MM.1S (cell line): ENCODE data around the gene DIP2C.

Experiments
- DNase-seq: peaks from one replicate; pipeline ENCODE4 v3.0.0-alpha.2; 2015
- H2AFZ ChIP-seq: fragments of 300-600 bp; sonication (generic); 2 replicates; pipeline ENCODE4 v1.6.0; 2016; ENCODE audit warnings: antibody characterized with exemption, low read length
- H3F3A ChIP-seq: fragments of 300-600 bp; sonication (generic); 2 replicates; pipeline ENCODE4 v1.6.1; 2016; ENCODE audit warnings: mild to moderate bottlenecking, antibody characterized with exemption, low read length, moderate library complexity, mixed read lengths; ENCODE audit not compliant: insufficient read depth
- H3K27ac ChIP-seq: fragments of 300-600 bp; sonication (generic); 2 replicates; pipeline ENCODE4 v1.5.1; 2016; ENCODE audit warnings: mild to moderate bottlenecking, low read length
- H3K27me3 ChIP-seq: fragments of 300-600 bp; sonication (generic); replicated peaks from 2 replicates; pipeline ENCODE4 v1.6.0; 2016; ENCODE audit warnings: low read length; ENCODE audit not compliant: insufficient read depth
- H3K36me3 ChIP-seq: fragments of 300-600 bp; sonication (generic); replicated peaks from 2 replicates; pipeline ENCODE4 v1.6.1; 2016; ENCODE audit warnings: mild to moderate bottlenecking, low read length, mixed read lengths; ENCODE audit not compliant: insufficient read depth
- H3K4me1 ChIP-seq: fragments of 300-600 bp; sonication (generic); 2 replicates; pipeline ENCODE4 v1.6.1; 2016; ENCODE audit warnings: low read length, mixed read lengths
- H3K4me2 ChIP-seq: fragments of 300-600 bp; sonication (generic); 2 replicates; pipeline ENCODE4 v1.6.0; 2016; ENCODE audit warnings: low read depth, low read length
- H3K4me3 ChIP-seq: fragments of 300-600 bp; sonication (generic); 2 replicates; pipeline ENCODE4 v1.5.1; 2016; ENCODE audit warnings: low read length, mixed read lengths
- H3K79me2 ChIP-seq: fragments of 300-600 bp; sonication (generic); 2 replicates; pipeline ENCODE4 v1.6.1; 2016; ENCODE audit warnings: mixed run types, low read length, mixed read lengths
- H3K9ac ChIP-seq: fragments of 300-600 bp; sonication (generic); 2 replicates; pipeline ENCODE4 v1.6.1; 2016; ENCODE audit warnings: low read length, mixed read lengths
- H3K9me2 ChIP-seq: fragments of 300-600 bp; sonication (generic); replicated peaks from 2 replicates; pipeline ENCODE4 v1.6.1; 2016; ENCODE audit warnings: mild to moderate bottlenecking, low read length, mixed read lengths; ENCODE audit not compliant: insufficient read depth
- H3K9me3 ChIP-seq: fragments of 300-600 bp; sonication (generic); replicated peaks from 2 replicates; pipeline ENCODE4 v1.6.1; 2016; ENCODE audit warnings: mild to moderate bottlenecking, low read length, mixed read lengths; ENCODE audit not compliant: insufficient read depth
- H4K20me1 ChIP-seq: fragments of 300-600 bp; sonication (generic); 2 replicates; pipeline ENCODE4 v1.6.1; 2016; ENCODE audit warnings: mild to moderate bottlenecking, low read length, moderate library complexity, mixed read lengths; ENCODE audit not compliant: insufficient read depth
- CTCF ChIP-seq: fragments of 300-600 bp; sonication (generic); IDR thresholded peaks from 2 replicates; pipeline ENCODE4 v1.5.1; 2016; ENCODE audit warnings: antibody characterized with exemption, low read length, mixed read lengths
- EZH2 ChIP-seq: fragments of 300-600 bp; sonication (generic); optimal IDR thresholded peaks from 2 replicates; pipeline ENCODE3; 2017; ENCODE audit warnings: low read depth, mild to moderate bottlenecking, antibody characterized with exemption, low read length, mixed read lengths
- EZH2phosphoT487 ChIP-seq: fragments of 300-600 bp; sonication (generic); IDR thresholded peaks from 2 replicates; pipeline ENCODE4 v1.6.1; 2018; ENCODE audit warnings: antibody characterized with exemption, low read length

The DIP2C gene

GRCh38 chr10:239109-239508 lies 450.4 kb downstream of the DIP2C start:
- H3K36me3 ChIP-seq = peaks cover 5% of the 10 kb centered on the region; the same call in 1 of the 2 replicates

GRCh38 chr10:235915-236314 lies 453.6 kb downstream of the DIP2C start:
- H3K79me2 ChIP-seq = no peaks in the 10 kb centered on the region
- no peak overlapping the region for H2AFZ ChIP-seq
- no peak overlapping the region for H3K4me3 ChIP-seq
- H3K4me1 ChIP-seq = no peaks in the 10 kb centered on the region
- peaks cover 5% of the 10 kb centered on the region; the same call in 1 of the 2 replicates for H3K36me3 ChIP-seq
- no peak overlapping the region for H3K27ac ChIP-seq
- H3K27me3 ChIP-seq = no peaks in the 10 kb centered on the region
- no peaks in the 10 kb centered on the region for H3K9me3 ChIP-seq
- no peak for DNase-seq
- no peaks in the 10 kb centered on the region for H3F3A ChIP-seq
- TF ChIP-seq CTCF (no peak), EZH2 (no peak), EZH2phosphoT487 (no peak)
- no peaks in the 10 kb centered on the region for H3K9me2 ChIP-seq
- no peak overlapping the region for H3K9ac ChIP-seq
- H3K4me2 ChIP-seq = no peak overlapping the region
- no peaks in the 10 kb centered on the region for H4K20me1 ChIP-seq

More at GRCh38 chr10:239109-239508, 450.4 kb downstream of the DIP2C start:
- Histone ChIP-seq H3K9ac (no peak overlapping the region), H3K4me3 (no peak overlapping the region), H3K79me2 (no peaks in the 10 kb centered on the region), H2AFZ (no peak overlapping the region), H3K4me1 (no peaks in the 10 kb centered on the region), H3K4me2 (no peak overlapping the region), H3F3A (no peaks in the 10 kb centered on the region), H3K27ac (no peak overlapping the region), H3K9me3 (no peaks in the 10 kb centered on the region), H3K9me2 (no peaks in the 10 kb centered on the region), H4K20me1 (no peaks in the 10 kb centered on the region), H3K27me3 (no peaks in the 10 kb centered on the region)
- TF ChIP-seq EZH2 (no peak), EZH2phosphoT487 (no peak), CTCF (no peak)
- DNase-seq = no peak

- H3K79me2 ChIP-seq = no peaks in the 10 kb centered on the region
- H4K20me1 ChIP-seq = no peaks in the 10 kb centered on the region
- H2AFZ ChIP-seq = no peak overlapping the region
- H3K27me3 ChIP-seq = no peaks in the 10 kb centered on the region
- H3K4me3 ChIP-seq = no peak overlapping the region
- H3K9ac ChIP-seq = no peak overlapping the region
- no peaks in the 10 kb centered on the region for H3K9me2 ChIP-seq
- TF ChIP-seq EZH2 (no peak), CTCF (no peak), EZH2phosphoT487 (no peak)
- peaks cover 5% of the 10 kb centered on the region; the same call in 1 of the 2 replicates for H3K36me3 ChIP-seq
- no peak overlapping the region for H3K4me2 ChIP-seq
- no peaks in the 10 kb centered on the region for H3K9me3 ChIP-seq
- DNase-seq = no peak
- H3K4me1 ChIP-seq = no peaks in the 10 kb centered on the region
- H3K27ac ChIP-seq = no peak overlapping the region
- H3F3A ChIP-seq = no peaks in the 10 kb centered on the region
Measured at GRCh38 chr10:234708-235406, 454.6 kb downstream of the DIP2C start.
